Germinal center (tissue), 1 donor: Measurements from ENCODE around the gene ZCCHC14.
"Not testable (repeated sequence)": the region's sequence is repeated elsewhere in the genome, so short reads cannot be mapped to it uniquely, and the experiment has no call there.

ENCODE experiments used
- DNase-seq: peaks from one replicate; pipeline ENCODE4 v3.0.0; 2012; ENCODE audit warnings: mixed read lengths, low spot score

The ZCCHC14 gene

DNA sequence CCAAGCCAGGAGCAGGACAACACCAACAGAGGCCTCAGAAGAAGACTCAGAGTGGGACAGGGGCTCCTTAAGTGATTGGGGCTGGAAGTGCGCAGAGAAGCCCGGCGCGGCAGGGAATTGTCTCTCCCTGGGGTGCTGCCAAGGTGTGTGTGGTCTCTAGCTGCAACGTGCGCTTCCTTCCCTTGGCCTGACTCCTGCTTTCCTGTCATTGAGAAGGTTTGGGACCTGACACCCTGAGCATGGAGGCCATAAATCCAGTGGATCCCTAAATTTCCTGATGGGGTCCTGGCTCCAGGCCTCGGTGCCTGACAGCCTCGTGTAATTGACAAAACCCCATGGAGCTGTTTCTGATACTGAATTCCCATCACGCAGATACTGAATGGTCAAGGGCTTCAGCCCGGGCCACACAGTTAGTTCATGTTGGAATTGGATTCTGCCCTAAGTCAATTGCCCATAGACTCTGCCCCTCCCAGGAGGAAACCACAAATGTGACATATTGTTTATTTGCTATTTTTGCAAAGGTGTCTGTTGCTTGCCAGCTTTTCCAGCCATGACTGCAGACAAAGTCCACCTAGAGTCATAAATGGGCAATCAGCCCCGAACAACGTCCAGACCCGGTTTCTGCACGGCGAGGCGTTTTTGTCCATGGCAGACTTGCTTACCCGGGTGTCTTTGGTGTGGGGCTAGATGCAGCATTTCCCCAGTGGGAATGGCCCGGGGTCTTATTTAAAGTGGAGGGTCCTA lies 4.4 kb upstream of the ZCCHC14 start:
- DNase-seq = not testable (repeated sequence)

DNA sequence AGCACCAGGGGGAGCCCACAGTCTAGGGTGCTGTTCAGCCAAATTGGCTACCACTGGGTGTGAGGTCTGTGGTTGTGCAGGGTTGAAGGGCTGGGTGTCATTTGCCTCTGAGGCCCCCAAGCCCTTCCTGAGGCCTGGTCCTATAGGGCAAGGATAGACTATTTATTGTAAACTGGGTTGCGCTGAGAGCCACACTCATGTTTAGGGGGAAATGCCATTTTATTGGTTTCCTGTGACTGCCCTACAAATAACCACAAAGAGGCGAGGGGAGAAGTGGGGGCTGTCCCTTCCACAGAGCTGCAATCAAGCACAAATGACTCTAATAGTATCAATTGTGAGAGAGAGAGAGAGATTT lies 3.6 kb upstream of the ZCCHC14 start:
- DNase-seq = no peak

DNA sequence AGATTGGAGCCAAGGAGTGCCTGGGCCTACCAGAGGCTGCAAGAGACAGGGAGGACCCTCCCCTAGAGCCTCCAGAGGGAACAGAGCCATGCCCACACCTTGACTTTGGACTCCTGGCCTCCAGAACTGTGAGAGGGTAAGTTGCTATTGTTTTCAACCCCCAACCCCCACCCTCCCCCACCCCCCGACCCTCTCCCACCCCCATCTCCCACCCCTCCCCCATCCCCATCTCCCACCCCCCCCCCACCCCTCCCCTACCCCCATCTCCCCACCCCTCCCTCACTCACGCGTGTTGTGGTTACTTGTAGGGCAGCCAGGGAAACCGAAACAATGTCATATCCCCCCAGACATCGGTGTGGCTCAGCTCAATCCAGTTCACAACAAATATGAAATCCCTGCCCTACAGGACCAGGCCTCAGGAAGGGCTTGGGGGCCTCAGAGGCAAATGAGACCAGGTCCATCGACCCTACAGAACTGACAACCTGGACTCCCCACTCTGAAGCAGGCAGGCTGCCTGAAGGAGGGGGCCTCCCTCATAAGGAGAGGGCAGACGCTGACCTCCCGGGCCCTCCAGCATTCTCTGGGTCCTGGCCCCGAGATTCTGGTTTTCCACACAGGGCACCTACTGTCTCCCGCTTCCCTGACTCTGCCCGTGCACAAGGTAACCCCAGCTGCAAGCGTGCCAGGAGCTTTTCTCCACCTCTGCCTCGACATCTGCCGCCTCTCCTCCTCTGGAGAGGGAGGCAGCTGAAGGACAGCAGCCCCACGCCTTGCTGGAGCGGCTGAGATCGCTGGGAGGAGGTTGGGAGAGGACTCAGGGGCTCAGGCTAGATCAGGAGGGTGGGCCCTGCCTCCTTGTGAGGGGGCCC lies 3.0 kb upstream of the ZCCHC14 start:
- DNase-seq = no peak

DNA sequence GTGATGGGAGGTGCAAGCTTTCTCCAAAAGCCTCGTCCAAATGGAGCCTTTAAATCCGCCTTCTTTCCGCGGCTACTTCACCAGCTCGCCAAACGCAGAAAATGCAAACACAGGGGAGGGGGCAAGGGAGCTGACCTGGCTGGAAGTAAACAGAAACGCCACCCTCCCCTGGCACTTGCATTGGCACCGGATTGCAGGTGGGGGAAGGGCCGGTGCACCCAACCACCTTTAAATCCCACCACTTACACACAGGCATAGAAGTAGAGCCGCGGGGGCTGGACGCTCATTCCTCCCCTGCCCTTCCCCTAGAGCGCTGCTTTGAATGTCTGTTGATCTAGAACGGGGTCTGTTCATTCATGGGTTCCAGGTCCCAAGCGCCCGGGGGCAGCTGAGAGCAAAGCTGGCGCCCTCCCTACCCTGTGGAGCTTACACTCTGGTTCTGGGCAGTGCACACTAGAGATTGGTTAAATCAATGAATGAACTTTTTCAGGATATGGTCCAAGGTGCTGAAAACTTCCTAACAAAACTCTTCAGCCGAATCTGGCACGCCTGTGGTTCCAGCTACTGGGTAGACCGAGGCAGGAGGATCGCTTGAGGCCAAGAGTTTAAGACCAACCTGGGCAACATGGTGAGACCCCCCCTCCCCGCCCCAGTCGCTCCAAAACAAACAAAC lies 920 bp upstream of the ZCCHC14 start:
- DNase-seq = no peak

DNA sequence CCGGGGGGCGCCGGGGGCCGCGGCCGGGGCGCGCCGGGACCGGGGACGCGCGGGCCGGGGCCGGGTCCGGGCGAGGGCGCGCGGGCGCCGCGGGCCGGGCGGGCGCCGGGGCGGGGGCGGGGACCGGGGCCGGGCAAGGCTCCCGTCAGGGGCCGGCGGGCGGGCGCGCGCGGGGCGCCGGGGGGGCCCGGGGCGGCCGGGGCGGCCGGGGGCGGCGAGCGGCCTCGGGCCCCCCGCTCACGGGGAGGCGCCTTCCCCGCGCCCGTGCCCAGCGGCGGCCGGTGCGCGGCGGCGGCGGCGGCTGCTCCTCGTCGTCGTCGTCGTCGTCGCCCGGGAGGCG lies 563 bp downstream of the ZCCHC14 start:
- DNase-seq = peak; percentile 14

DNA sequence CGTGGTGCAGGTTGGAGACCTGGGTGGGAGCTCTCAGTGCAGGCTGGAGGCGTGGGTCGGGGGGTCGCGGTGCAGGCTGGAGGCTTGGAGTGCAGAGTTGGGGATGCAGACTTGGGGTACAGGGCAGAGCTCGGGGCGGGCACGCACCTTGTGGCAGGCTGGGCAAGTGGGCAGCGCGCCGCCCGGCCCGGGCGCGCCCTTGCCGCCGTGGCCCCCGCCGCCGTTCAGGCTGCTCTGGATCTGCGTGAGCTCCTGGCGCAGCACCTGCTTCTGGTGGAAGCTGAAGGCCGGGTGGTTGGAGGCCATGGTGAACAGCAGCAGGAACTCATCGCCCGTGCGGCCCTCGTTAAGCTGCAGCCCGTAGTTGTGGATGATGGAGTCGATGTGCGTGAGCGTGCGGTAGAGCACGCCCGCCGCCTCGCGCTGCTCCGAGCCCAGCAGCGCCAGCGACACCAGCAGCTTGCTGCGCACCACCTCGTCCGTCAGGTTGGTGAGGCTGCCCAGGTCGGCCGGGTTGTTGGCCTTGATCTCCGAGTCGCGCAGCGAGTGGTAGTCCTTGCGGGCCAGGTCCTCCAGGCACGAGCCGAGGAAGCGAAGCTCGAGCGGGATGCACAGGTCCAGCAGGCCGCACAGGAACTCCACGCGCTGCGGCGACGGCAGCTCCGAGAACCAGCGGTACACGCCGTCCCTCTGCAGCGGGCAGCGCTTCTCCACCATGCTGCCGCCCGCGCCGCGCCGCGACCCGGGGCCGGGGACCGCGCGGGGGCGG lies 1.1 kb downstream of the ZCCHC14 start:
- DNase-seq = no peak

DNA sequence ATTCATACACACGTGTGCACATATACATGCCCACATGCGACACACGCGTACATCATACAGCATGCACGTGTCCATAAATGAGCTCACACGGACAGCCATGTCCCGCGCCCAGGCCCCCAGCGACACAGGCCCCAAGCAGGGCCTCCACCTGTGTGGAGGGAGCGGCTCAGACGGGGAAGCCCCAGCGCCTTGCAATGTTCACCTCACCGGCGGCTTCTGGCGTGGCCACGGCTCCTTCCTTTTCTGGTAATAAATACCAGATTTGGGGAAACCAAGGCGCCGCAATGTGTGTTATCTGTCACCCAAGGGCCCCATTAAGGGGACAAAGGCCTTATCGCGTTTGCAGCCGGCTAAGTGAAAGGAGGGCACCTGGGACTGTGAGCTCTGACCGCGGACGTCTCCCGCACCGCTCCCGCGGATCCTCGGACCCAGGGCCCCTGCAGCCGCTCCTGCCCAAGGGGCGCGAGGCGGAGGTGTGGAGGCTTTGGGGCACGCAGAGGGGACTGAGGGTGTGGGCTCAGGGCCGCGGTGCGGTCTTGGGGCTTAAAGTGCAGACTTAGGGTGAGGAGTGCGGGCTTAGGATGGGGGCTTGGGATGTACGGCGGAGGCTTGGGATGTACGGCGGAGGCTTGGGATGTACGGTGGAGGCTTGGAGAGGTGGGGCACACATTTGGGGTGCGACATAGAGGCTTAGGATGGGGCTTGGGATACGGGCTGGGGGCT lies 1.9 kb downstream of the ZCCHC14 start:
- not testable (repeated sequence) for DNase-seq

DNA sequence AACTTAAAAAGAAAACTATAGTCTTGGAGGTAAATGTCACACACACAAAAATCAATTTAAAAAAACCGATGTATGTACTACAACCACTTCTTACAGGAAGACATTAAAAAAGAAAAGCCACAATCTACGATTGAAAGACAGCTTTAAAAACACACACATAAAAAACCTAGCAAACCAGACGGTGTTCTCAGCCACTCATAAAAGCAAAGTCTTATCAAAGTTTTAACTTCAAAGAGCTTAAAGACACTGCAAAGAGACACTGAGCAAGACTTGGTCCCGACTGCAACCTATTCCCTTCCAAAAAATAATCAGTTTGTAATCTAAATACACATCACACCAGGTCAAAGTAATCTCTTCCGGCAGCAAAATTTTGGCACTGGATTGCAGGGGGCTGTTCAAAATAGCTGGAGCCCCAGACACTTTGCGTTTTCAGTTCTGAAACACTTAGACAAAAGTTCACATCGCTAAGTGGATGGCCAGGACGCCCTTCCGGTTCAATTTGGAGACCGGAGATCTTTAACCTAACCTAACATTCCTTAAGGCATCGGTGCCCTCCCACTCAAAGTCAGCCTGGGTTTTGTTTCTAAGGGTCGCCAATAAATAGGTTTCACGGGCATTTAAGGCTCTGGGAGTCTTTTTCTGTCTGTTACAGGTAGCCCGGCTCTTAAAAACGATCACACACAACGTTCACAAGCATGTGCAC lies 2.6 kb downstream of the ZCCHC14 start:
- DNase-seq = no peak

DNA sequence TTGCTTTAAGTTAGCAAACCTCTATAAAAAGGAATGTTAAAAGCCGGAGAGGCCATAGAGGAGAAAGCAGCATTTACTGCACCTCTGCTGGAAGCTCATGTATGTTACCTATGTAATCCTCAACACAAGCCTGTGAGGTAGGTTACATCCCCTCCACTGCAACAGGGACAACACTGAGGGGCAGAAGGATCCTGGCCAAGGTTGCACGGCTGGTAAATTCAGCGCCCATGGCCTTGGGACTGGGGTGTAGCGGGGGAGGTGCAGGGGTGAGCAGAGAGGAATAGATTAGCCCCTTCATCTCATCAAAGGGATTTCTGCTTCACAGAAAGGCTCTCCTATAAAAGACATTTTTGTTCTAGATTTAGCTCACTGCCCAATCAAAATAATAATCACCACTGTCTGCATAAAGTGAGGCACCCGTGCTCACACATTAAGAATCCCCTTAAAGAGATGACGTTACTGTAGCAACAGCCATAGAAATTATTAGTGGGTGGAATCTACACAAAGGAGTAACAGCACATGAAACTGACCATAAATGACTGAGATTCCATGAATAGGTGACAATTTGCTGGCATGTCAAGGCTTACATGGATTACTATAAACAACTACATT lies 3.3 kb downstream of the ZCCHC14 start:
- no peak for DNase-seq

DNA sequence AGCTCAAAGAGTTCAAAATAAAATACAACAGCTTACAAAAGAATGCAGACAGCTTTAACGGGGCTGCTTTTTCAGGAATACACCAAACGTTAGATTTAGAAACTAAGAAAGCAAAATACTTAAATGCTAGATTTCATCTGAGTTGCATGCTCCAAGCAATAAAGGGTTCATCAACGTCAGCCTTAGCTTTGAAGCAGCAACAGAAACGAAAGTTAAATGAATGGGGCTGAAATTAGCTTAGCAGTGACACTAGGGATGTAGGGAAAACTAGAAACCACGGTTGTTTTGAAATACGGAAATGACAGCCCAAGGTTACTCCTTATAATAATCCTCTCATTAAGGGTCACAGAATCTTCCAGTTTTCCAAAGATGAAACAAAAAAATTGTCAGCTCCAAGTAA lies 3.9 kb downstream of the ZCCHC14 start:
- not testable (repeated sequence) for DNase-seq

DNA sequence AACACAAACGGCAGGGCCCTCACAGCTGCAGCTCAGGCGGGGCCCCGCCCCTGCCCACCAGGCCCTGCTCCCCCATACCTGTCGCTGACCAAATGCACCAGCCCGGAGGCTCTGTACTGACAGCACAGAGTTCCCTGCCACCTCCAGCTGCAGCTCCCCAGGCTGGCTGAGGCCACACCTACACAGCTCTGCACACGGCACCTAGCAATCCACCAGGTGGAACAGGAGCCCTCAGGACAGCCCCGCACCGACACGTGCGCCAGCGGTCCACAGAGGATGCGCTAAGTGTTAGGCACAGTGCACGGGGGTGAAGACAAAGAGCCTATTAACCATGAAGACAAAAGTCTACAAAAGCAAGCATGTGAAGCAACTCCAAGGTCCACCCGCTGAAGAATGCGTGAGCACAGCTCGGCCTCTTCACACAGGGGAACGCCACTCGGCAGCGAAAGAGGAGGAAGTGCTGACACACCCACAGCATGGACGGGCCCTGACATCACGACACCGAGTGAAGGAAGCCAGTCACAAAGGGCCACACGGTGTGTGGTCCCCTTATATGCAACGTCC lies 5.4 kb downstream of the ZCCHC14 start:
- no peak for DNase-seq

DNA sequence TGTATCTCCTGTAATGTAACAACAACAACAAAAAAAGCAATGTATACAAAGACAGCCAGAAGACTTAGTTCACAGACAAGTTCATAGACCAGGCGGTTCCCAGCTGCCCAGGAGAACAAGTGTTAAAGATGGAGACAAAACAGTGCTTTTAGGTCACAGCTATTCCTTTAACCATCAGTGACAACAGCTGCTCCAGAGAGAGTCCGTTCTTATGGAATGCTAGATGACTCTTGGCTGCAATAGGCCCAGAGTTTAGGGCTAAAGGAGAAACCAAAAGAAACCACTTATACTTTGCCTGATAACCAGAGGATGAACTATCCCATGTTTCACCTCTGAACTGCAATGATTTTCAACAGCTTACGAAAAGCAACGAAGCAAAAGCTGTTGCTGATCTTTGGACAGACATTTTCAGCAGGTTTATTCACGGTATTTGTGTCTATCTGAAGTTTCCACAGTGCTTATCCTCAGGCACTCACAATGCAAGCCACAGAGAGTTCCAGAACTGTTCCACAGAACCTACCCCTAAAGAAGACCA lies 6.0 kb downstream of the ZCCHC14 start:
- no peak for DNase-seq

DNA sequence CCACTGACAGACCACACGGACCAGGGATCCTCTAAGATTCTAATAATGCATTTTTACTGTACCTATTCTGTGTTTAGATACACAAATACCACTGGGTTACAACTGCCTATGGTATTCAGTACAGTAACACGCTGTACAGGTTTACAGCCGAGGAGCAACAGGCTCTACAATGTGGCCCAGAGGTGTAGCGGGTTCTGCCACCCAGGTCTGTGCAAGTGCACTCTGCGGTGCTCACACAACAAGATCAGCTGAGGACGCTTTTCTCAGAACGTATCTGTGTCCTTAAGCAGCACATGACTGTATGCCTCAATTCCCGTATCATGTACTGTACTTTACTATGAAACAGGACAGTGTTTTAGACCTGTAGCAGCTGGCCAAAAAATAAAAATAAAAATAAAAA lies 6.5 kb downstream of the ZCCHC14 start:
- no peak for DNase-seq

DNA sequence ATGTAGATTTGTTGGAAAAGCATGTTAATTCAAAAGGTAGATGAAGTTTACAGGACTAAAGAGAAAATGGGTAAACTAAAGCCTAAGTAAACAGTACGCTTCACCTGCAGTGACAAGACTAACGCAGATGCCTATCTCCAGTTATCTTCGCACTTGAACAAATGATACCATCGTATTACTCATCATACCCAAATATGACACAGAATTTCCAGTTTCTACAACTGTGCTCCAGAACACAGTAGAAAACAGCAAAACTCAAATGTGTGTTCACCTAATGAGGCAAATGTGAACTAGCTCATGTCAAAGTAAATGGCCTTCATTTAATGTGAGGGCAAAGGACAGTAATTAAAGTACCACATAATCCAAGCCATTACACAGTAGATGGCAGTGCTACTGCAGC lies 7.0 kb downstream of the ZCCHC14 start:
- DNase-seq = not testable (repeated sequence)

DNA sequence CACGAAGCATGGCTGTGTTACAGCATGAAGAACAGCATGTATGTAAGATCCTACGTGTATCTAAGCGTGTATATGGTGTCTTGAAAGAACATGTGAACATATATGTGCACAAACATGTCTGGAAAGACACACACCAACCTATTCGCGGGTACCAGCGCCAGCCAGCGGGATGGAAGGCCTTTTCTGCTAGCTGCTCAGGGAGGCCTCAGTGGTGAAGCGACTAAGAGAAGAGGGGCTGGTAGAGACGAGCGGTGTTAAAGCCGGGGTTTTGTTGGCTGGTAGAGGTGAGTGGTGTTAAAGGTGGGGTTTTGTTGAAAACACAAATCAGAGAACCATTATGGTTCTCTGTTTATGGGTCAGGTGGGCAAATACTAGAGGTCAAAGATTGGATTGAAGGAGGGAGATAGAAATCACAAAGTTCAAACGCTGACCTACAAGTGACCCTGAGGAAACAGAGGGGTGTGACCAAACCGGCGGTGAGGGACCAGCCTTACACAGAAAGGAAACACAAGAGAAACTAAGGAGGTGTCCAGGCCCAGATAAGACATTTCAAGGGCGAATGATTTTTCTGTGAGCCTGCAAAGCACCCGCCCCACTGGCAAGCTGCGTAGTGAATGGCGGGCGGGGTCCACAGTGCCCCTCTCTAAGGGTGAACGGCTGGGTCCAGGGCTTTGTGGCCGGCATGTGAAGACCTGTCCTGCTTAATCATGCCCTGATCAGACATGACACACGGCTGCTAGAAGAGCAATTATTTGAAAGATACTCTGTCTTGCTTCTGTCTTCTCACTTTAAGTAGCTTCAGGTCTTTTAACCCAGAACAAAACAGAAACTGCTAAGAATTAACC lies 8.1 kb downstream of the ZCCHC14 start:
- no peak for DNase-seq

DNA sequence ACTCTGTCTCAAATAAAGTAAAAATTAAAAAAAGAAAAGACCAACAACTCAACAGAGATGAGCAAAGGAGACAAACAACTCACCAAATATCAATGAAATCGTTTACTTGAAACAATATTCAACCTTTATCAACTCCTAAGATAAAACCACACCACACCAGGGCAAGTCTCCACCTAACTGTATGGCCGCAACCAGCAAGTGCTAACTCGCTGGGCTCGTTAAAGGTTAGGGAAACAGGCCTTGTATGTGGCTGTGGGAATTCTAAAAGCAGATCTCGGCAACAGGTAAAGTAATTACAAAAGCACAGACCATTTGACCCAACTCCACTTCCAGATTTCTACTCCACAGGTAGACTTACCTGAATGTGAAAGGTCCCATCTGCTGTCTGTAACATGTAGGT lies 9.3 kb downstream of the ZCCHC14 start:
- DNase-seq = no peak

DNA sequence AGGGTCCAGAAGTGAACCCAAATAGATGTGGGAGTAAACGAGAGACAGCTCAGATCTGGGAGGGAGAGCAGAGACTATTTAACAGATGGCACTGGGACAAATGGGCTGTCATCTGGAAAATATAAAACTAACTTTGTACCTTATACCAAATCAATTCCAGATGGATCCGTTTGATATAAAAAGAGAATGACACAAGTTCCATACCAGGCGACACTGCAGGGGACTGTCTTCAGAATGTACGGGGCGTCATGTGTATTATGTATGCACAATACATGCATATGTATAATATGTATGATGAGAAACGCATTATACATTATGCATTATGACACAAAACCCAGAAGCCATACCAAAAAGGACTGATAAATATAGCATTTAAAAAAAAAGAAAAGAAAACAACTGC lies 10.2 kb downstream of the ZCCHC14 start:
- not testable (repeated sequence) for DNase-seq

DNA sequence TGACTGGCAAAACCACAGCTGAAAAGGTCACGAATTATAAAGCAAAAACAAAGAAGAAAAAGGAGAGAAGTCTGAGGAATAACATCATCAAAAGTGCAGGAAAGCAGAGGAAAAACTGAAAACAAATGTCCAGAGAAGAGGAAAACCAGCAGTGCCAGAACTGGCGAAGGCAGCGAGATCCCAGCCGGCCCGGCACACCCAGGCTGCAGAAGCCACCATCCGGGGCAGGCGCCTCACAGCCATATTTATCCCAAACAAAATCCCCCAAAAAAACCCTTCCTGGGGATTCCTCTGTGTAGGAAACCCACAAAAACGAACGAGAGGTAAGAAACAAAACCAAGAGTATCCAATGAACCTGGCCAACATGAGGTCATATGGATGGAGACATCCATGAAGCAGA lies 10.6 kb downstream of the ZCCHC14 start:
- DNase-seq = no peak

DNA sequence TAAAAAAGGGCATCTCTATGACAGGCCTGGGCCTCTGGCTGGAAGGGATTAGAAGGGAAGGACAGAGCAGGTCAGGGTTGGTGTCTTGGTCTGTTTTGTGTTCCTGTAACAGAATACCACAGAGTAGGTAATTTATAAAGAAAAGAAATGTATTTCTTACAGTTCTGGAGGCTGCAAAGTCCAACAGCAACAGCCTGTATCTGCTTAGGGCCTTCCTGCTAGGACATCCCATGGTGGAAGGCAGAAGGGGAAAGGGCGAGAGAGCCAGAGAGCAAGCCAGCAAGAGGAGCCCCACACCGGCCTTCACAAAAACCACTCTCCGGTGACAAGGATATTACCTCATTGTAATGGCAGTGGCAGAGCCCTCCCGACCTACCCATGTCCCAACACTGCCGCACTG lies 11.1 kb downstream of the ZCCHC14 start:
- DNase-seq = not testable (repeated sequence)
